Stimulated activated CD4-positive, alpha-beta T cell treated with anti-CD3 and anti-CD28 coated beads, Interleukin-12 subunit alpha, Interleukin-12 subunit beta, amount 100 ng/mL, for 4 hours (primary cell): ENCODE measurements around the gene CLEC7A.

Experiments
- DNase-seq: peaks from one replicate; pipeline ENCODE4 v3.0.0-alpha.2; 2020

CLEC7A gene

DNA sequence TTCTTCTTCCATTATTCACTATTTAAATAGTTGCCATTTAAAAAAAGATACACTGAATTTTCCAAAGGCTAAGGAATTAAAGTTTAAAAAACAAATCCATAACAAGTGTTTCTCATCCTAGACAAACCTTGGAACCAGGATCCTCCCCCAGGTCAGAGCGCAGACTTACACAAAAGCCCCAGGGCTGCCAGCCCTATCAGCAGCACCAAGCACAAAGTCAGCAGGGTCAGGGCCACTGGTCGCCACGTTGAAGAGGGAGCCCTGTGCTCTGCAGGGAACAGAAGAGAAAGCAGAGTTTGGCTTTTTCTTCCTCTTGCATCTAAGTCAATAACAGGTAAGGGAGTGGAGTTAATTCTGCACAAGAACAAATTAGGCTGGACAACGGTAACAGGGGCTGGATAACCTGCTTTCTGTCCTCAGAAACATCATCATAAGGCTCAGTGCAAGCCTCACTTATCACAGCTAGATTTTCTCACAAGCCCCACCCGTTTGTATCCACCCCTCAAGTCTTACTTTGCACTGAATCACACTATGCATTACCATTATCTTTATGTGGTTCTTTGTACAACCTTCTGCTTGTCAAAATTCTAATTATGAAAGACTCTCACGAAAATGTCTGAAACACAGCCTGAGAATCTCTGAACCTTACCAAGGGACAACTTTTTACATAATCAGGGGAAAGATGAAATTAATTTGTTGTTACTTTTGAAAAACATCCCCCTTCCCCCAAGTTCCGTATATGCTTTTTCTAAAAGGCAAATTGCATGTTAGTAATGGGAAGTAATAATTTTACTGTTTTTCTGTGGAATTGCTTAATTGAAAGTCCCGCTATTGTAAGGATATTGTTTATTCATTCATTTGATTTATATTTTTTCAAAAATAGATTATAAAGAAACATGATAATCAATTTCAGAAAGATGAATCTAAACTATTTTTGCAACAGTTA lies 40.8 kb downstream of the CLEC7A start:
- no peak for DNase-seq

- DNase-seq: no peak
Measured at GRCh38 chr12:10088031-10088430, 42.0 kb downstream of the CLEC7A start.

GRCh38 chr12:10086387-10086786 lies 43.6 kb downstream of the CLEC7A start:
- no peak for DNase-seq

DNA sequence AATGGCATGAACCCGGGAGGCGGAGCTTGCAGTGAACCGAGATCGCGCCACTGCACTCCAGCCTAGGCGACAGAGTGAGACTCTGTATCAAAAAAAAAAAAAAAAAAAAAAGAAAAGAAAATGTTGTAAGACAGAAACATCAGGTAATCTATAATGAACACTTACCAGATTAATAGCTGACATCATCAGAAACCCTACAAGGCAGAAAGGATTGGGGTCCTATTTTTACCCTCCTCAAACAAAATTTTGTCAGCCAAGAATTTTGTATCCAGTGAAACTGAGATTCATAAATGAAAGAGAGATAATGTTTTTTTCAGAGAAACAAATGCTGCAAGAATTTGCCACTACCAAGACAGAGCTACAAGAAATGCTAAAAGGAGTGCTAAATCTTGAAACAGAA lies 45.3 kb downstream of the CLEC7A start:
- DNase-seq: no peak

- no peak for DNase-seq
Measured at GRCh38 chr12:10082117-10082874, 47.7 kb downstream of the CLEC7A start.

DNA sequence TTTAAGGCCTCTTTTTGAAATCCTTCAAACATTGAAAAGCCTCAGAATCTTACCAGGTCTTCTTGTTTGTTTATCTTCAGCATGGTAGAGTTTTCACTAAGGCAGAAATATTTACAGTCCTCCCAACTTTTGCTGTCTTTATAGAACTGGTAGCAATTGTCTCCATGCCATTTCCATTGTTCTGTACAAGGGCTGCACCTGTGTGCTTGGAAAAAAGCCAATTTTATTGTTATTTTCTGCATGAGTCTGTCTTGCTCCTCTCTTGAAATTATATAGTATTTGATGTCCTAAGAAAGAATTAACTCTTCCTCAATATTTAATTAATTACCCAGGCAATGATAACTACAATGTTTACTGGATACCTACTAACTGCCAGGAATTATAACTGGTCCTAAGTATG lies 54.5 kb downstream of the CLEC7A start:
- DNase-seq: no peak

GRCh38 chr12:10073261-10073660 lies 56.7 kb downstream of the CLEC7A start:
- no peak for DNase-seq

GRCh38 chr12:10072131-10072530 lies 57.9 kb downstream of the CLEC7A start:
- DNase-seq: no peak

- DNase-seq: no peak
Measured at GRCh38 chr12:10070380-10070779, 59.6 kb downstream of the CLEC7A start.

DNA sequence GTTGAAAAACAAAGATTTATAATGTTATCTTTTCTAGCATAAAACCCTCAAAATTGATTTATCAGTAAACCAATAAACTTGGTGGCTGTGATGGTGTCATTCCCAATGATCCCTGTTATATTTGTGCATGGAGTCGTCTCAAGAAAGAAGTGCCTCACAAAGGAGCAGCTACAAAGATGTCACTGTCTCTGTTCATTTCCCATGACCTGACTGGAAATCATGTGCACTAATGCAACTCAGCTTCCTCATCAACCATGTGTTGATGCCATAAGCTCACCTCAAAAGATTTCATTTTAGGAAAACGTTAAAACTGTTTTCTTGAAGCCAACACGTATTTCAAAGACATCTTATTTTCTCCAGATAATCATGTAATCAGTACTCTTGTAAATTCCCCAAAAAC lies 60.0 kb downstream of the CLEC7A start:
- no peak for DNase-seq

GRCh38 chr12:10069099-10069498 lies 60.9 kb downstream of the CLEC7A start:
- DNase-seq: no peak

DNA sequence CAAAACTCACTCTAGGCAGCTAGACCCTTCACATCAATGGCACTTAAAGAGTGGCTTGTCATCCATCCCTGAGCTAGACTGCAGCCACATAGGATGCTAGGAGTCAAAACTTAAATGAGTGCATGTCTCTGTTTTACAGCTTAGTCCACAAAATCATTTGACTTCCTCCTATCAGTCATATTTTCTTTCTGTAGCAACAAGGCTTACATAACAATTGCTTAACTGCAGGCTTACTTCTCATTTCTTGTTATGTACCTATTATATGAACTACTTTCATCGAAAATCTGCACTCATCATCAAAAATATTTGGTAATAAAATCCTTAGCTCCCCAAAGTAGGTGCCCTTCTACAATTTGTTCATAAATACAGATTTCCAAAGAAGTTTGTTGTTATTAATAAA lies 61.4 kb downstream of the CLEC7A start:
- DNase-seq: no peak

GRCh38 chr12:10067942-10068341 lies 62.1 kb downstream of the CLEC7A start:
- no peak for DNase-seq

GRCh38 chr12:10067264-10067663 lies 62.7 kb downstream of the CLEC7A start:
- DNase-seq: no peak
